ENCODE data around the gene PKD1L1. TPM values are rescaled to one million over a fixed set of nuclear protein-coding genes. Genes with fewer than 3 reads are reported as not detected.

PKD1L1 gene
- total and polyA plus RNA-seq, 2 donors (not counting 1 experiment from before 2014, with no cell fraction given) = 0.59 to 0.70 TPM

DNA sequence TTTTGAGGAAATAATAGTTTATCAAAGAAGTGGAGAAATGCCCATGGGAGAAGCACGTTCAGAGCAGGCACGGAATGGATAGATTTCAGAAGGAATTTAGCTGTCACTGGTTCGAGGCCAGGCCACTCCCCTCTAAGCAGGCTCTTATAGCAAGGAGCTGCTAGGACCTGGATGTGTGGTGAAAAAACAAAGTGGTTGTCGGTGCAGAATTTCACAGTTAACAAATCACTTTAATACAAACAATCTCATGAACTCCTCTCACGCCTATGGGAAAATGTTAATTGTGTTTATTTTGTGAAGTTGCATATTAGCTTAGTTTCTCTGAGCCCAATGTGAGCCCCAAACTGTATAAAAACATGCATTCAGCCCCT, 176.3 kb downstream of the PKD1L1 start:
- peaks cover 8% of the 10 kb centered on the region for H3K4me1 Mint-ChIP-seq
- Histone ChIP-seq H3K4me3 (ENCODE audit: control extremely low read depth in 1 of 5, extremely low read depth in 1 of 5, insufficient read depth in 1 of 5, low read depth in 2 of 5, low read length in 4 of 5) (no peak overlapping the region), H2AFZ (ENCODE audit: insufficient read depth, low read depth, low read length, poor library complexity, severe bottlenecking) (no peak overlapping the region), H3K27ac (ENCODE audit: low read length in 2 of 2) (no peak overlapping the region), H3K27me3 (replicated peaks in 1 of 4; ENCODE audit: control extremely low read depth in 1 of 4, control insufficient read depth in 3 of 4, insufficient read depth in 4 of 4, low read length in 3 of 4) (no peaks in the 10 kb centered on the region), H4K20me1 (ENCODE audit: control insufficient read depth, insufficient read depth, low read length, poor library complexity, severe bottlenecking) (no peaks in the 10 kb centered on the region), H3K9ac (ENCODE audit: low read length) (no peak overlapping the region), H3K4me1 (ENCODE audit: control insufficient read depth in 2 of 2, insufficient read depth in 2 of 2, low read length in 2 of 2) (peaks cover 4 to 6% of the 10 kb centered on the region in 2 donors), H3K4me2 (replicated peaks; ENCODE audit: low read depth, low read length, poor library complexity, severe bottlenecking) (no peak overlapping the region), H3K9me3 (ENCODE audit: control extremely low read depth in 1 of 3, control insufficient read depth in 2 of 3, insufficient read depth in 1 of 3, low read length in 2 of 3) (peaks cover 0 to 2% (median 0%) of the 10 kb centered on the region in 3 donors), H3K79me2 (ENCODE audit: control insufficient read depth, insufficient read depth, low read length) (no peaks in the 10 kb centered on the region), H3K36me3 (replicated peaks in 1 of 2; ENCODE audit: control extremely low read depth in 1 of 2, control insufficient read depth in 1 of 2, extremely low read depth in 1 of 2, insufficient read depth in 2 of 2, low read length in 1 of 2) (no peaks in the 10 kb centered on the region)
- DNase-seq = no peak
- intact Hi-C loops (cut with micrococcal nuclease) = no loop called here
- no peak overlapping the region for H3K27ac Mint-ChIP-seq
- no peaks in the 10 kb centered on the region for H3K9me3 Mint-ChIP-seq (ENCODE audit: insufficient read depth)
- POLR2A ChIA-PET = no interaction called here
- CTCF ChIA-PET = no interaction called here
- H3K27me3 Mint-ChIP-seq = no peaks in the 10 kb centered on the region
- no peak overlapping the region for H3K4me3 Mint-ChIP-seq
- WGBS (ENCODE audit: insufficient coverage) = 92% methylated on average over 2 of the region's 5 CpGs
- no peak for ATAC-seq (ENCODE audit: low read depth)
- TF ChIP-seq, protein P1, sequence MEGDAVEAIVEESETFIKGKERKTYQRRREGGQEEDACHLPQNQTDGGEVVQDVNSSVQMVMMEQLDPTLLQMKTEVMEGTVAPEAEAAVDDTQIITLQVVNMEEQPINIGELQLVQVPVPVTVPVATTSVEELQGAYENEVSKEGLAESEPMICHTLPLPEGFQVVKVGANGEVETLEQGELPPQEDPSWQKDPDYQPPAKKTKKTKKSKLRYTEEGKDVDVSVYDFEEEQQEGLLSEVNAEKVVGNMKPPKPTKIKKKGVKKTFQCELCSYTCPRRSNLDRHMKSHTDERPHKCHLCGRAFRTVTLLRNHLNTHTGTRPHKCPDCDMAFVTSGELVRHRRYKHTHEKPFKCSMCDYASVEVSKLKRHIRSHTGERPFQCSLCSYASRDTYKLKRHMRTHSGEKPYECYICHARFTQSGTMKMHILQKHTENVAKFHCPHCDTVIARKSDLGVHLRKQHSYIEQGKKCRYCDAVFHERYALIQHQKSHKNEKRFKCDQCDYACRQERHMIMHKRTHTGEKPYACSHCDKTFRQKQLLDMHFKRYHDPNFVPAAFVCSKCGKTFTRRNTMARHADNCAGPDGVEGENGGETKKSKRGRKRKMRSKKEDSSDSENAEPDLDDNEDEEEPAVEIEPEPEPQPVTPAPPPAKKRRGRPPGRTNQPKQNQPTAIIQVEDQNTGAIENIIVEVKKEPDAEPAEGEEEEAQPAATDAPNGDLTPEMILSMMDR (IDR thresholded peaks at IDR 0.05) = no peak
- TF ChIP-seq EZH2 (IDR thresholded peaks at IDR 0.05; ENCODE audit: borderline replicate concordance, insufficient read depth, low read depth, low read length, poor library complexity, severe bottlenecking) = no peak

- ChIA-PET POLR2A (no interaction called here), CTCF (no interaction called here)
- intact Hi-C loops (cut with micrococcal nuclease) = no loop called here
- Histone ChIP-seq H2AFZ (ENCODE audit: insufficient read depth, low read depth, low read length, poor library complexity, severe bottlenecking) (no peak overlapping the region), H3K27ac (ENCODE audit: low read length in 2 of 2) (no peak overlapping the region), H4K20me1 (ENCODE audit: control insufficient read depth, insufficient read depth, low read length, poor library complexity, severe bottlenecking) (no peaks in the 10 kb centered on the region), H3K4me1 (ENCODE audit: control insufficient read depth in 2 of 2, insufficient read depth in 2 of 2, low read length in 2 of 2) (peaks cover 4 to 6% of the 10 kb centered on the region in 2 donors), H3K36me3 (replicated peaks in 1 of 2; ENCODE audit: control extremely low read depth in 1 of 2, control insufficient read depth in 1 of 2, extremely low read depth in 1 of 2, insufficient read depth in 2 of 2, low read length in 1 of 2) (no peaks in the 10 kb centered on the region), H3K9ac (ENCODE audit: low read length) (no peak overlapping the region), H3K9me3 (ENCODE audit: control extremely low read depth in 1 of 3, control insufficient read depth in 2 of 3, insufficient read depth in 1 of 3, low read length in 2 of 3) (peaks cover 0 to 2% (median 0%) of the 10 kb centered on the region in 3 donors), H3K27me3 (replicated peaks in 1 of 4; ENCODE audit: control extremely low read depth in 1 of 4, control insufficient read depth in 3 of 4, insufficient read depth in 4 of 4, low read length in 3 of 4) (no peaks in the 10 kb centered on the region), H3K79me2 (ENCODE audit: control insufficient read depth, insufficient read depth, low read length) (no peaks in the 10 kb centered on the region), H3K4me2 (replicated peaks; ENCODE audit: low read depth, low read length, poor library complexity, severe bottlenecking) (no peak overlapping the region), H3K4me3 (ENCODE audit: control extremely low read depth in 1 of 5, extremely low read depth in 1 of 5, insufficient read depth in 1 of 5, low read depth in 2 of 5, low read length in 4 of 5) (no peak overlapping the region)
- Mint-ChIP-seq H3K4me1 (peaks cover 8% of the 10 kb centered on the region), H3K4me3 (no peak overlapping the region), H3K27me3 (no peaks in the 10 kb centered on the region), H3K9me3 (ENCODE audit: insufficient read depth) (no peaks in the 10 kb centered on the region), H3K27ac (no peak overlapping the region)
- ATAC-seq (ENCODE audit: low read depth) = no peak
- 84% methylated on average over 4 of the region's 5 CpGs for WGBS (ENCODE audit: insufficient coverage)
- no peak for DNase-seq
- no peak for TF ChIP-seq EZH2 (IDR thresholded peaks at IDR 0.05; ENCODE audit: borderline replicate concordance, insufficient read depth, low read depth, low read length, poor library complexity, severe bottlenecking)
- TF ChIP-seq, protein P1 (IDR thresholded peaks at IDR 0.05) = no peak
Observed at GRCh38 chr7:47771336-47771989, 176.8 kb downstream of the PKD1L1 start.

Data from B cell (primary cell).